ENCODE measurements around the gene MAP2K2. TPM values are rescaled to one million over a fixed set of nuclear protein-coding genes. Genes with fewer than 3 reads are reported as not detected.
A peak's percentile ranks its signal among the peaks of the same experiment; 100 is the strongest.

MAP2K2 gene
- polyA plus RNA-seq, 3 donors: 30.5 to 94.5 (median 40.2) TPM

DNA sequence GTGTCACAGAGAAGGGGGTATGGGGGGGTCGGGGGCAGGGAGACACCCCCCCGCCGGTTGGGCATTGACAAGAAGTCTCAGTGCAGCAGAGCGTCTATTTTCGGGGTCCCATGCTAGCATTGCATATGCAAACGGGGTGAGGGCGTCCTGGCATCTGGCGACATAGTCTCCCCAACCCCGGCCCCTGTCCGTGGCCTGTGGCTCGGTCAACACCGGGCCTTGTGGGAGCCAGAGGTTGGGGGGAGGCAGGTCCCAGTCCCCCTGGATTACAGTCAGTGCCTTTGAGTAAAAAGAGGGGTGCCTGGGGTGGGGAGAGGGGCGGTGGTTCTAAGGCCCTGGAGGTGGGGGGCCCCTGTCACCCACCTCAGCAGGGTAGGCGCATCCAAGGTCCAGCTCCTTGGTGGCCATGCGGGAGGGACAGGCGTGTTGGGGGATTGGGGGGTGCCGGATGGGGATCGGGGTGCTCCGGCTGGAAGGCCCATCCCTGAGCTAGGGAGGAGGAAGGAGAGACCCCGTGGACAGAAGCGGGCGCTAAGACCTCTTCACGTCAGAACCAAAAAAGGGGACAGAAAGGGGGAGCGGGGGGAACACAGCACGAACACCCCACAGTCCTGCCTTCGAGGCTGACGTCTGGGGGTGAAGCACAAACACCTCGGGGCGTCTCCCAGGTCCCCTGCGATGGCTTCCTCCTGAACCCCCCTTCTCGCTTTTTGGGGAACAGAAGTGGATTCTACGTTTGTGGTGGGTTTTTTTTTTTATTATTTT lies 78.1 kb downstream of the MAP2K2 start:
- H3K79me2 ChIP-seq (ENCODE audit: insufficient read depth, low read length): peaks cover 84% of the 10 kb centered on the region
- H3K4me3 Mint-ChIP-seq: no peak overlapping the region
- H3K9ac ChIP-seq (ENCODE audit: insufficient read depth, low read length, poor library complexity, severe bottlenecking): no peak overlapping the region
- H3K9me3 Mint-ChIP-seq: no peaks in the 10 kb centered on the region
- no peak overlapping the region for H2AFZ ChIP-seq (ENCODE audit: insufficient read depth, low read depth, low read length, poor library complexity, severe bottlenecking)
- H3K27ac ChIP-seq (ENCODE audit: low read depth in 1 of 2, low read length in 2 of 2): no peak overlapping the region
- H3K36me3 ChIP-seq (replicated peaks in 1 of 2; ENCODE audit: control insufficient read depth in 1 of 2, insufficient read depth in 2 of 2, low read length in 2 of 2): peaks cover 45 to 57% of the 10 kb centered on the region in 2 donors
- H3K4me3 ChIP-seq (replicated peaks in 1 of 3; ENCODE audit: low read depth in 2 of 3, low read length in 3 of 3): no peak overlapping the region
- peaks cover 95% of the 10 kb centered on the region for H4K20me1 ChIP-seq (ENCODE audit: insufficient read depth, low read length)
- TF ChIP-seq, protein P1, sequence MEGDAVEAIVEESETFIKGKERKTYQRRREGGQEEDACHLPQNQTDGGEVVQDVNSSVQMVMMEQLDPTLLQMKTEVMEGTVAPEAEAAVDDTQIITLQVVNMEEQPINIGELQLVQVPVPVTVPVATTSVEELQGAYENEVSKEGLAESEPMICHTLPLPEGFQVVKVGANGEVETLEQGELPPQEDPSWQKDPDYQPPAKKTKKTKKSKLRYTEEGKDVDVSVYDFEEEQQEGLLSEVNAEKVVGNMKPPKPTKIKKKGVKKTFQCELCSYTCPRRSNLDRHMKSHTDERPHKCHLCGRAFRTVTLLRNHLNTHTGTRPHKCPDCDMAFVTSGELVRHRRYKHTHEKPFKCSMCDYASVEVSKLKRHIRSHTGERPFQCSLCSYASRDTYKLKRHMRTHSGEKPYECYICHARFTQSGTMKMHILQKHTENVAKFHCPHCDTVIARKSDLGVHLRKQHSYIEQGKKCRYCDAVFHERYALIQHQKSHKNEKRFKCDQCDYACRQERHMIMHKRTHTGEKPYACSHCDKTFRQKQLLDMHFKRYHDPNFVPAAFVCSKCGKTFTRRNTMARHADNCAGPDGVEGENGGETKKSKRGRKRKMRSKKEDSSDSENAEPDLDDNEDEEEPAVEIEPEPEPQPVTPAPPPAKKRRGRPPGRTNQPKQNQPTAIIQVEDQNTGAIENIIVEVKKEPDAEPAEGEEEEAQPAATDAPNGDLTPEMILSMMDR (IDR thresholded peaks at IDR 0.05): no peak
- DNase-seq: no peak
- peaks cover 42 to 66% of the 10 kb centered on the region in 2 donors for H3K36me3 Mint-ChIP-seq
- H3K9me3 ChIP-seq (replicated peaks in 1 of 2; ENCODE audit: control insufficient read depth in 1 of 2, insufficient read depth in 1 of 2, low read length in 2 of 2): no peaks in the 10 kb centered on the region
- peaks cover 0 to 2% of the 10 kb centered on the region in 2 donors for H3K4me1 ChIP-seq (ENCODE audit: control insufficient read depth in 1 of 2, insufficient read depth in 2 of 2, low read length in 2 of 2)
- no peaks in the 10 kb centered on the region for H3K27me3 ChIP-seq (ENCODE audit: control insufficient read depth in 2 of 2, insufficient read depth in 2 of 2, low read length in 2 of 2)
- H3K4me1 Mint-ChIP-seq: peaks cover 8% of the 10 kb centered on the region
- peaks cover 0 to 1% (median 0%) of the 10 kb centered on the region in 3 donors for H3K27me3 Mint-ChIP-seq (ENCODE audit: low read depth in 3 of 3)
- H3K27ac Mint-ChIP-seq: peak overlapping the region in 4 of 7 donors; percentile 14 to 54 (median 28)
- intact Hi-C loops (cut with micrococcal nuclease): no loop called here
- no peak overlapping the region for H3K4me2 ChIP-seq (replicated peaks; ENCODE audit: extremely low read depth, low read length, poor library complexity, severe bottlenecking)
- 95% methylated on average over 24 of the region's 32 CpGs for WGBS (ENCODE audit: insufficient coverage)

DNA sequence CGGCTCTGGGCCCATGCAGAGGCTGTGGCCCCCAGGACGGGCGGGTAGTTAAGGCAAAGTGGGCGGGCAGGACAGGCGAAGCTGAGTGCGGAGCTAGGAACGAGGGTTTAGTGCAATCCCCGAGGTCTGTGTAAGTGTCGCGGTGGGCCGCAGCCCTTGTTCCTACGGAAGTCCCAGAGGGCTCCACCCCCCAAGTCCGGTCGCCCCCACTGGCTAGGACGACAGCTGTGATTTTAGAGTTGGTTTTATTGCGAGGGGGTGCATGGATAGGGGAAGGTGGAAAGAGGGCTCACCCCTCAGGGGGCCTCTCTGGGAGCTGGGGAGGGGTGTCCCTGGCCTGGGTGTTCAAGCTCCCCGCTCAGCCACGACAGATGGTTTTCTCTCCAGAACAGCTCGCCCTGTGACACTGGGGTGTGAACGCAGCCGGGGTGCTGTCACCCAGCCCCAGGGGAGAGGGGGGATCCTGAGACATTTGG lies 78.9 kb downstream of the MAP2K2 start:
- Mint-ChIP-seq H3K27me3 (ENCODE audit: low read depth in 3 of 3) (peaks cover 0 to 3% (median 0%) of the 10 kb centered on the region in 3 donors), H3K4me3 (no peak overlapping the region), H3K9me3 (no peaks in the 10 kb centered on the region), H3K4me1 (peaks cover 3% of the 10 kb centered on the region), H3K36me3 (peaks cover 35 to 63% of the 10 kb centered on the region in 2 donors), H3K27ac (no peak overlapping the region)
- intact Hi-C loops (cut with micrococcal nuclease): no loop called here
- Histone ChIP-seq H3K36me3 (replicated peaks in 1 of 2; ENCODE audit: control insufficient read depth in 1 of 2, insufficient read depth in 2 of 2, low read length in 2 of 2) (peaks cover 38 to 53% of the 10 kb centered on the region in 2 donors), H2AFZ (ENCODE audit: insufficient read depth, low read depth, low read length, poor library complexity, severe bottlenecking) (no peak overlapping the region), H3K4me2 (replicated peaks; ENCODE audit: extremely low read depth, low read length, poor library complexity, severe bottlenecking) (no peak overlapping the region), H3K79me2 (ENCODE audit: insufficient read depth, low read length) (peaks cover 77% of the 10 kb centered on the region), H3K4me1 (ENCODE audit: control insufficient read depth in 1 of 2, insufficient read depth in 2 of 2, low read length in 2 of 2) (no peaks in the 10 kb centered on the region), H3K4me3 (replicated peaks in 1 of 3; ENCODE audit: low read depth in 2 of 3, low read length in 3 of 3) (no peak overlapping the region), H3K9ac (ENCODE audit: insufficient read depth, low read length, poor library complexity, severe bottlenecking) (no peak overlapping the region), H3K27me3 (ENCODE audit: control insufficient read depth in 2 of 2, insufficient read depth in 2 of 2, low read length in 2 of 2) (no peaks in the 10 kb centered on the region), H4K20me1 (ENCODE audit: insufficient read depth, low read length) (peaks cover 95% of the 10 kb centered on the region), H3K27ac (ENCODE audit: low read depth in 1 of 2, low read length in 2 of 2) (no peak overlapping the region), H3K9me3 (replicated peaks in 1 of 2; ENCODE audit: control insufficient read depth in 1 of 2, insufficient read depth in 1 of 2, low read length in 2 of 2) (no peaks in the 10 kb centered on the region)
- TF ChIP-seq, protein P1 (IDR thresholded peaks at IDR 0.05): no peak
- DNase-seq: no peak
- WGBS (ENCODE audit: insufficient coverage): 92% methylated on average over 11 of the region's 21 CpGs

Measured in CD14-positive monocyte (primary cell).